Embryonic facial prominence (tissue), 1 donor: ENCODE data around the gene C3orf20.

Source experiments
- DNase-seq: peaks from one replicate; pipeline ENCODE4 v3.0.0-alpha.2; 2016; ENCODE audit errors: extremely low spot score

C3orf20 gene

DNA sequence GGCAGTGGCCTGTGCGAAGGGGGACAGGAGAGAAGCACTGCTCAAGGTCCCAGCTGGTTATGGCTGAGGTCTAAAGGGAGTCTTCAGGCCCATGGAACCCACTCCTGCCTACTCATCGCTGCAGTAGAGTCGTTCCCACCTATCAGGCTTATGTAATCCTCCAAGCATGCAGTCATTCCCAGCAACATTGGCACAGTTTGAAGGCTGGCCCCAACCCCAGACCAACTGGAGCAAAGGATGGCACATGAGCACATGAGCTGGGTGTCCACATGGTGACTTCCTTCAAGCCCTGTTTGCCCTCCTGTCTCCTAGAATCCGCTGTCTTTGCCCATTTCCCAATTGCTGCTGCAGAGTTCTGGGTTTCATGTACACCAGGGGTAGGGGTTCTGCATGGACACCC, 83.4 kb downstream of the C3orf20 start:
- DNase-seq: no peak

DNA sequence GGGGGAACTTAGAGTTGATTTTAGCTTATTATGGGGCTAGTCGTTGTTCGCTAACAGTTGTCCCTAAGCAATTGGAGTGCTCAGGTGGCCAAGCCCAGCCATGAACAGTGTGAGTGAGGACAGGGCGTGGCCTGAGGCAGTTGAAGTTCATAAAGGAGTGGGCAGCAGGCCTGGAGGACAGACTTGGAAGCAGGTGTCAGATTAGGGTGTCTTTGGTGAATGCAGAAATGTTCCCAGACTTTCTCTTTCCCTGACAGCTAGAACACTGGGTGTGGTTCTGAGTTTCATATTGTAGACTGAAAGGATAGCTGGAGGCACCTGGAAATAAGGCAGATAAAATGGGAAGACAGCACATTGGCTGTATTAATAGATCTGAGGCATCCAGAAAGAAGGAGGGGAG, 84.0 kb downstream of the C3orf20 start:
- DNase-seq: no peak

DNA sequence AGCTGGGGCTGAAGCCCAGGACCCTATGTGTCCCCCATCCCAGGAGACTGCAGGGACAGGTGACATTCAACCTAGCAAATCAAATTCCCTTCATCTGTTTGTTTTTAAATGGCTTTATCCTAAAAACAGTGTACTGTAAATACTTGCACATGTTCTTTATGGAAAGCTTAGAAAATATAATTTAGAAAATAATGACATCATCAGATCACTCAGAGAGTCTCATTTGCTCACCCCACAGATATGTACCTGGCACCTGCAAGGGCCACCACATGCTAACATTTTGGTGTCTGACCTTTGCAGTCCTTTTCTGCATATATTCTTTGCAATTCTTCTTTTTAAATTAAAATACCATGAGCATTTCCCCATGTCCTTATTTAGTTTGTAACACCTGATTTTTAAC, 85.2 kb downstream of the C3orf20 start:
- DNase-seq: no peak

DNA sequence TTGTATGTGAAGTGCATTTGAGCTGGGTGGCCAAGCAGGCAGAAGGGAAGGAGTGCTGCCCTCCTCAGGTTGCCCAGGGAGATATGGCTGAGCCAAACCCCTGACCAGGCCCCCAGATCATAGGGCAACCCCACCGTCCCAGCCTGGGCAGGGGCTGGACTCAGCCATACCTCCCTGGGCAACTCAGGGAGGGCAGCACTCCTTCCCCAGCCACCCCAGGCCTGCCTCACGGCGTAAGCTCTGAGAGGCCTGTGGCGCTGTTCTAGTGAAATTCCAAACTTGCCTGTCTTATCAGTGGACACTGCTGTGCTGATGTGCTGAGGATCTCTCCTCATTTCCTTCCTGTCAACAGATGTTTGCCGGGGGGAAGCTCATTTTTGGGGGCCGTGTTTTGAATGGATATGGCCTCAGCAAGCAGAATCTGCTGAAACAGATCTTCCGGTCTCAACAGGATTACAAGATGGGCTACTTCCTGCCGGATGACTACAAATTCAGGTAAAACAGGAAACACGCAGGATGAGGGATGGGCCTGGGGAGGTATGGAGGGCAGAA, 86.3 kb downstream of the C3orf20 start:
- DNase-seq: no peak

DNA sequence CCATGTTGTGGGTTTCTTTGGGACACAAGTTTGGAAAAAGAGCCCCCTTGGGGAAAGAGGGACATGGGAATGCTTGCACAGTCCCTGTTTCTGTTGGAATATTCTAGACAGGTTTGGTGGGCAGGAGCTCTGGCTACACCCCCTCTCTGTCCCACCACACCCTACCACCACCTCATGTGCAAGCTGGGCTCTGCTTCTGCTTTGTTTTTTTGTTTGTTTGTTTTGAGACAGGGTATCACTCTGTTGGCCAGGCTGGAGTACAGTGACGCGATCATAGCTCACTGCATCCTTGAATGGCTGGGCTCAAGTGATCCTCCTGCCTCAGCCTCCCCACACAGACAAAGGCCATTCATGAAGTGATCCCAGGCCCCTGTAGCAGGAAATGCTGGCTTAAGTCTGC, 86.9 kb downstream of the C3orf20 start:
- DNase-seq: no peak

DNA sequence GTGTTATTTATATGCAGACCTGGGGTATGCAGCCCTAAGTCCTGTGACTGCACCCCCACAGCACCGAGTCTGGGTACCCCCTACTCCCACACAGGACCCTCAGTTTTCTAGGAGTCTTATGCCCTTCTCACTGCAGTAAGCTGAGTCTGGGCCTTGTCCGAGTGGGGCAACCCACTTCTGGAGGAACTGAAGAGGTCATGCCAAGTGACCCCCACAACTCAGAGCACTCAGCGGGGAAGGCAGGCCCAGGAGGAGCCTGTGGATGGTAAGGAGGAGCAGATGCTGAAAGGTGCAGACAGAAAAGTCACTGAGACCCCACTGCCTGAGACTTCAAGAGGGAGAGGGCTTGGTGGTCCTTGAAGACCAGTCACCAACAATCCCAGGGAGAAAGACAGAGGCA, 87.8 kb downstream of the C3orf20 start:
- DNase-seq: no peak

DNA sequence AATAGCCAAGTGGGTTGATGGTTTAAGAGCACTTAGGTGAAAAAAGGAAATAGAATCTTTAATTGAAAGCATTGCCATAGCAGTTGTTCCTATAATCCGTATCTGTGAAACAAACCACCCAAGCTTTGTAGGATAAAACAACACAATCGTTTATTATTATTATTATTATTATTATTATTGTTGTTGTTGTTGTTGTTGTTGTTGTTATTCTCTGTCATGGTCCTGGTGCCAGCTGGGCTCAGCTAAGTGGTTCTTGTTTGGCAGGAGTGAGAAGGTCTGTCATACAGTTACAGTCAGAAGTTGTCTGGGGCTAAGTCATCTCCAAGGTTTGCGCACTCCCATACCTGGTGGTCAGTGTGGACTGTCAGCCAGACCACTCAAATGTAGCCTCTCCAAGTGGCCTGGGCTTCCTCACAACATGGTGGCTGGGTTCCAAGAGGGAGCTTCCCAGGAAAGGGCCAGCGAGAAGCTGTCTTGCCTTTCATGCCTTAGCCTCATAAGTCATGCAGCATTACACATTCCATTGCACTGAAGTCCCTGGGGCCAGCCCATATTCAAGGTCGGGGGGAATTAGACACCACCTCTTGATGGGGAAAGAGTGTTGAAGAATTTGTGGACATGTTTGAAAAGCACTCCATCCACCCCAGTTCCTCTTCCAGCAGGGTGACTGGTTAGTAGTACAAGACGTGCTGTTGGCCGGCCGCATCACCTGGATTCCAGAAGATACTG, 89.6 kb downstream of the C3orf20 start:
- DNase-seq: no peak

DNA sequence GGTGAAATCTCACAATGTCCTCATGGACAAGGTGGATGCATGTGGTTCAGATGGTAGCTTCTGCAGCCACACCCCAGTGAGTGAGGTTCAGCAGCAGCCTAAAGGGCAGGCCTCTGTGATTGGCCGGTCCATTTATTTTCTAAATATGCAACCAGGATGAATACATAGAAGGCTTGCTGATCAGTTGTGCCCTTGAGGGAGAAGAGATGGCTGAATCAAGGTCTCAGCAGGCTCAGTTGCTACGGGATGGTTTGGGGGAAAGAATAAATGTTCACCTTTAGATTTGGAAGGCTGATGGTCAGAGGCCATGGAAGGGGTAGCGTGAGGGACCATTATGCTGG, 90.1 kb downstream of the C3orf20 start:
- DNase-seq: no peak

DNA sequence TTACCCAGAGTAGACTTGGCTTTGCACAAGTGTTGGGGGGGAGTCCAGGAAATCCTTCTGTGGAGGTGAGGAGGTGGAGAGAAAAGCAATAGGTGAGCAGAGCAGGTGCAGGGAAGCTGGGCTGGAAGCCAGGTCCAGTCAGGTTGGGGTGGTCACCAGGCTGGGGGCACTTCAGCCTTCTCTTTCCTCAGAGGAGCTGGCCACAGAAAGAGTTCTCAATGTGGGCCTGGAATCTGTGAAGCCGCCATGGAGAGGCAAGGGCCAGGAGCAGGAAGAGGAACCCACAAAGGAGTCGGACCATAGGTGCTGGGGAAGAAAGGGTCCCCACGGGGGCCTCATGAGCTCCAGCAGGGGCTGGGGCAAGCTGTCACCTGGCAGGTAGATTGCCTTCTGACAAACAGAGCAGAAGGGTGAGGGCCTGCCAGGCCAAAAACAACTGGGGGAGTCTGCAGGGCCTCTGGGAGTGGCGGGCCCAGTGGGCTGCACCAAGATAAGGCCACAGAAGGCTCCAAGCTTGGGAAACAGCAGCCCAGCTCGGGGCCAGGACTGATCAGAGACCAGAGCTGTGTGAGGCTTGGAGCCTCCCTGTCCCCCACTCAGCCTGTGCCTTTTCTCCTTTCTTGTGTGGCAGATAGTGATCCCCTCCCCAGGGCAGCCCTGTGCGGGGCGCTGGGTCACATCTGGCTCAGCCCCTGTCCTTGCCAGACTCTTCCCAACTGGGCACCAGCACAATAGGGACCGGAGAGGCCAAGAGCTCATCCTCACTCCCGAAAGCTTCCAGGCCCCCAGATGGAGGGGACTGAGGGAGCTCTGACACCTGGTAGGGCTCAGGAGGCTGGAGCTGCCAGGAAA, 90.9 kb downstream of the C3orf20 start:
- no peak for DNase-seq

DNA sequence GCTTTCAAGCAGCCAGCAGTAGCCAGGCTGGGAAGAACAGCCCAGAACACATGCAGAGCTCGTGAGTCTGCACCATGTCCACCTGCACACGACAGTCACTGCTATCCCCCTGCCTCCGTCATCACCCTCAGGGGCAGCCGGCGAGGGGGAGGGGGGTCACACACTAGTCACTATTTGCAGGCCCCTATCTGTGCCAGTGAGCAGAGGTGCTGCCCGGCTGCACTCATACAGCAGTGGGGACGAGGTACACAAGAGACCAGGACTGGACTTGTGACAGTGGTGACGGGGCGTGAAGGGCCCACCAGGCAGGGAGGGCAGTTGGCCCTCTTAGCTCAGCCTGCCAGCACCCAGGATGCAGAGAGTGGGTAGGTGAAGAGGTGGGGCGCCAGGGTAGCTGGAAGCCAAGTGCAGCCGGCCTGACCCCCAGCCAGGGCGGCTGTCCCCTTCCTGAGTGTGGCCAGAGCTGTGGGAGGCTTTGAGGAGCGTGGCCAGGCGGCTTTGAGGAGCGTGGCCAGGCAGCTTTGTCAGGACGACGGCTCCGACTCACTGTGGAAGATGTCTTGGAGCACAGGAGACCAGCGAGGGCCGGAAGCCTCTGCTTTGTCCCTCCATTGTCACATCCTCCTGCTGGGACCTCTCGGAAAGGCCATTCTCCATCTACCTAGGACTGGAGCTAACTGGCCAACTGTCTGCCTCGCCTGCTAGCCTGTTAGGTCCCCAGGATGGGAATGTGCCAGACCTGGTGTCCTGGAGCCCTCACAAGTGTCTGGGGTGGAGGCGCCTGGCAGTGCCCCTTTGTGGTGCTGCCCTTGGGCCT, 91.7 kb downstream of the C3orf20 start:
- DNase-seq: no peak

DNA sequence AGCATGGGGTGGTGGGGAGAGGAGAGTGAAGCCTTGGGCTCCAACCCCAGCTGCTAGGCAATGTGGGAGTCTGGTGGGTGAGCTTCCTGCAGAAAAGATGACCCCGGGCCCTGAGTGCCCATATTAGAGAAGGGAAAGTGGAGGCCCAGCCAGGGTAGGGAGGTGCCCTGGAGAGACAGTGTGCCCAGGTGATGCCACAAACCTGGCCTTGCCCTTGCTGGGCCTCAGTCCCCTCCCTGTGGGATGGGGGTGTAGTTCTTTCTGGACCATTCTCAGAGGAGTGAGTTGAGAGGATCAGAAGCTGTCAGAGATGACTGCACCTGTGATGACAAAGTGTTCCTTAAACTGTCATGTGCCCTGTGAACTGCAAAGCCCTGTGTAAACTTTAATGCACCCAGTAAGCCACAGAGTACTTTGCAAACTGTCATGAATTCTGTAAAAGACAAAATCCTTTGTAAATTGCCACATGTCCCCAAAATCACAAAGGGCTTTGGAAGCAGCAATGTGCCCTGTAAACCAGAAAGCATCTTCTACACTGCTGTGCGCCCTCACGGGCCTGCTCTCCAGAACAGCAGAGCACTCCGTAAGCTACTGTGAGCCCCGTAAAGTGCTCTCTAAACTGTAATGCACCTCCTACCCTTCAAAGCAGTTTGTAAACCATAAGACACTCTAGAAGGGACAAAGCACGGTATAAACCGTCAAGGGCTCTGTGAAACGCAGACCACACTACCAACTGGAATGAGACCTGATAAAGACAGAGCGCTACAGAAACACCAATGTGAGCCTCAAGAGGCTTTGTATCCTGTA, 92.5 kb downstream of the C3orf20 start:
- DNase-seq: no peak

DNA sequence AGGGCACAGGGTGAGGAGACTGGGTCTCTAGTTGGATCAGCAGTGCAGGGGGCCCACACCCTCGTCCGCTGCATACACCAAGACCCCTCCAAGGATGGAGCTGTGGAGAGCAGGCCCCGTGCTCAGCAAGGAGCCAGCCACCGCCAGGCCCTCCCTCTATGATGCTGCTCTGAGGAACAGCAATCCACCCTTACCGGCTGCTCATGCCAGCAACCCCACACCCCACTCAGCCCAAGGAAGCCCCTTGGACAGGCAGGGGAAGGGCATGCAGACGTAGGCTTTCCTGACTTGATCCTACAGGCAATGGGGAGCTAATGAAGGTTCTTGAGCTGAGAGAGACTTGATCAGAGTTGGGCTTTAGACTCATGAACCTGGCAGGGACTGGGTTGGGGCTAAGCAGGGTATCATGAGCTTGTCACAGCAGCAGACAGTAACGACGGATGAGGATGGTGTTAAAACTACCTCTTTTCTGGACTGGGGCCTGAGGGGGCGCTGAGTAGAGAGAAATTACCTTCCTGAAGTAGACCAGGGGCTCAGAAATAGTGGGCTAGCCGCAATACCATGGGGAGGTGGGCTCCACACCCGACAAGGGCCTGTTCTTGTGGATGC, 93.3 kb downstream of the C3orf20 start:
- no peak for DNase-seq

DNA sequence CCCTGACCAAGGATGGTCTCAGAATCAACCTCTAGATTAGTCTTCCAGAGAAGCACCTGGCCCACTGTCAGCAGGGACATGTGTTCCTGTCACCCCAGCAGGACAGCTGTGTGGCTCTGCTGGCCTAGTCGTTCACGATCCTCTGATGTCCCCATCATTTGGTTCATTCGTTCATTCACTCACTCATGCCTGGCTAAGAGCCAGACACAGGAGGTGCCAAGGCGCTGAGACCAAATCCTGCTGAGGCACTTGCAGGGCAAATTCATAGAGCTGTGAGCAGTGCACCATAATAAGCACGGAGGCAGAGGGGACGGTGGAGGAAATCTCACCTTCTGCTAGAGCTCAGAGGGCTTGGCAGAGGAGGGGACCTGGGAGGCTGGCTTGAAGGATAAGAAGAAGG, 93.9 kb downstream of the C3orf20 start:
- no peak for DNase-seq

DNA sequence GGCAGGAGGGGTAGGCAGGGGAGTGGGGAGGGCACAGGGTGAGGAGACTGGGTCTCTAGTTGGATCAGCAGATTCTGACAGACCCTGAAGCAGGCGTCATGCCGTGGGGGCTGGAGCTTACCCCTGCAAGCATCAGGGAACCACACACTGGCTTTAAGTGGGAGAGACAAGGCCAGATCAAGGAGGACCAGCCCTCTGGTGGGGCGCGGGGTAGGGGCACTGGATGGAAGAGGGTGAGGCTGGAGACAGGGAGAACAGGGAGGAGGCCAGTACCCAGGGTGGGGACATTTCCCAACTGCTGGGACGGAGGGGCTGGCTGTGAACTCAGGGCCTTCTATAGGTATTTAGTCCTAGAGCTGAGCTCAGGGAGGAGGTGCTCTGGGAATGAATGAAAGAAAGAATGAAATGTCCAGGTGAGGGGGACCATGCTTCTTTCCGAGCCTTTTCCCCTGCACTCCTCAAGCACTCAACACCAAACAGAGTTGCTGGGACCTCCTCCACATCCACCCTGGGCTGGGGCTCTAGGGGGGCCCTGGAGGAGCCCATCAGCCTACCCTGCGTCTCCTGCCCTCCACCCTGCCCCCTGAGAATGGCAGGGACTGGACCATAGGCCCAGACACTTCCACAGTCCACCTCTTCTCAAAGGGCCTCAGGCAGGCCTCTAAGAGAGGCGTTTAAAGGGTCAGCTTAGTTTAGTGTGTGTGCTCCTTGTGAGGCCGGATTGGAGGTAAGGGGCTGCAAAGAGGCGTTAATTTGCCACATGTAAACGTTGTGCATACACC, 94.8 kb downstream of the C3orf20 start:
- DNase-seq: no peak

DNA sequence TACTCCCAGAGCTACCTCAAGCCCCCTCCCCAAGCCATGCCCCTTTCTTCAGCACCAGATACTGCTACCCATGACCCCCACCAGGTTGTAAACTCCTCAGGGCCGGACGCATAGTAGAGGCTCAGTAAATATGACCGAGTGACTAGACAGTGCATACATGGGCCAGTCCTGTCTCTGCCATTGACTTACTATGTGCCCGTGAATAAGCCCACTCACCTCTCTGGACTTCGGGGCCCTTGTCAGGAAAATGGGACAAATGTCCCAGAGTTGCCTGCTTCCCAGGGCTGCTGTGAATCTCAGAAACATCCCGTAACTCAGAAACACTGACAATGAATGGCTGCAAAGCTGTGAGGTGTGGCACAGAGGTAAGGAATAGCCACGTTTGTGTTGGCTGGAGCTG, 95.7 kb downstream of the C3orf20 start:
- no peak for DNase-seq

DNA sequence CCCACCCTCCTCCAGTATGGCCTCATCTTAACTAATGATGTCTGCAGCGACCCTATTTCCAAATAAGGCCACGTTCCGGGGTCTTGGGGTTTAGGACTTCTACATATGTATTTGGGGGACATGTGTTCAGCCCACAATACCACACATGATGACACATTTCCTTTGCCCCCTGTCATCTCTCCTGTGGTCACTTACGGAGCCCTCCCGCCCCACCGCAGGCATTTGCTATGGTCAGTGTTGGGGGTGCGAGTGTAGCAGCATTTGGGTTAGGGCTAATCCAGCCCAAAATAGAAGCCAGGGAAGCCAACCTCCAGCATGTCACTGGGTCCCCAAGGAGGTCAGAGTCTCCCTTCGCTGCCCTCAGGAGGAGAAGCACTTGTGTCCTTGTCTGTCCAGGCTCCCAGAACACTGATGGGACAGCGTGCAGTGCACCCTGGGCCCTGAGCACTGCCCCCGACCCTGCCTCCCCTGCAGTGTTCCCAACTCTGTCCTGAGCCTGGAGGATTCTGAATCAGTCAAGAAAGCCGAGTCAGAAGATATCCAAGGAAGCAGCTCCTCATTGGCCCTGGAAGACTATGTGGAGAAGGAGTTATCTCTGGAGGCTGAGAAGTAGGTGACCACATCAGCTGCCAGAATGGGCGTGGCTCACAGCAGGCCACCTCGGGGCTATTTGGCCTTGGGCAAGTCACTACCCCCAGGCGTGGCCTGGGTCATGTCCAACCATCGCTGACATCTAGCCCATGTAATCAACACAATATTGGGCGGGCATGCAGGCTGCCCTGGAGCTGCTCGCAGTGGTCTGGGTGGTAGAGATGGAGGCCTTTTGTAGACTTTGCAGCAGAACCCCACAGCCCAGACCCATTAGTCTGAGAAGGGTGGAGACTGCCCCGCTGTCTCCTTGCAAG, 96.9 kb downstream of the C3orf20 start:
- no peak for DNase-seq

DNA sequence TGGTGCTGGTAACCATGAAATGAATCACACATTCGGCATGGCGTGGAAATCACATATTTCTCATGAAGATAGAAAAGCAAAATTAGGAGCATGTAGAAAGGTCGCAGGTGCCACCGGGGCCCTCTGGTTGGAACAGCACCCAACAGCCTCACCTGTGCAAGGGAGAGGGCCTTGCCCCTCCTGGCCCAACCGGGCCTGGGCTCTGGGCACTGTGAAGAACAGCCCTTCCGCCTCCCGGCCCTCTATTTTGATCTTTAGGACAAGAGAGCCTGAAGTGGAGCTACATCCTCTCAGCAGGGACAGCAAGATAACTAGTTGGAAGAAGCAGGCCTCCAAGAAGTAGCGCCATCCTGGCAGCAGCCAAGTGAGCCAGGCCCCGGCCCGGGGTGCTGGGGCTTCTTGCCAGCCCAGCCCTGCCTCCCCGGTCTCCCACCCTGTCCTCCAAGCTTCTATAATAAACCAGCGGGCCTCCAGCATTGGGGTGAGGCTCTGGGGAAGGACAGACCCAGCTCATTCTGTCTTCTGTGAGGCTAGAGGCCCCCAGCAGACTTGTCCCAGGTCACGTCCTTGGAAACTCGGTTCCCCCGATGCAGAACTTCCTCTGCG, 97.7 kb downstream of the C3orf20 start:
- DNase-seq: no peak

DNA sequence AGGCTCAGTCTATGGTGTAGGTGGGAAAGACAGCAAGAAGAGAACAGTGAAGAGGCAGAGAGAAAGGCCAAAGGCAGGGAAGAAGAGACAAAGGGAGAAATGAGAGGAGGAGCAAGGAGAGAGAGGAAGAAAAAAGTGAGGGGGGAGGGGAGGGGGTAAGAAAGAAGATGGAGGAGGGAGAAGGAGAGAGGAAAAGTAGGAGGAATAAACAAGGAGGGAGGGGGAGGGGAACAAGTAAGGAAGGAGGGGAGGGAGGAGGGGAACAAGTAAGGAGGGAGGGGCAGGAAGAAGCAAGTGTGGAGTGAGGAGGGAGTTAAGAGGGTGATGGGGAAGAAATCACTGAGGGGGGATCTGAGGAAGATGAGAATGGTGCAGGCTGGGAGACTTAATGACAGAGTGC, 98.3 kb downstream of the C3orf20 start:
- DNase-seq: no peak

DNA sequence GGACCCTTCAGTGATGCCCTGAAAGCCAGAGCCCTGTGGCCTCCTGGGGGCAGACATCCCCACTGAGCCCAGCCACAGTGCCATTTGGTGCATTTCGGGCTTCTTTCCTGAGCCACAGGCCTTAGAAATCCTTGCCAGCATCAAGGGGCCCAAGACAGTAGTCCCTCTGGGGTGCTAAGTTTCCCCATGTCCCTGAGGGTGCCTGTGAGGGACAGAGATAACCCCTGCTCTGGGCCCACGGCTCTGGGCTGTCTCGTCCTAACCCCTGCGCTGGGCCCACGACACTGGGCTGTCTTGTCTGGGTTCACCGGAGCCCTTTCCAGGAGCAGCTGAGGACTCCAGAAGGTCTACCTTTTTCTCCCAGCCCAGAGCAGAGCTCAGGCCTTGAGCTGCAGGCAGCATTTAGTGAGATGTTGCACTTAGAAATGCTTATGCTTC, 98.8 kb downstream of the C3orf20 start:
- DNase-seq: no peak
